Mucosa of rectum (tissue), 2 donors: ENCODE measurements around the gene CTCF.
"Not testable (repeated sequence)": the region's sequence is repeated elsewhere in the genome, so short reads cannot be mapped to it uniquely, and the experiment has no call there.

Experiments used
- H3K27ac ChIP-seq, 2 donors: one replicate each; pipeline ENCODE4 v1.7.0; 2013; ENCODE audit warnings: inconsistent platforms in 2 of 2, low read depth in 2 of 2, low read length in 2 of 2
- H3K27me3 ChIP-seq, 2 donors: one replicate each; pipeline ENCODE4 v1.7.0; 2013; ENCODE audit warnings: low read length in 2 of 2; ENCODE audit not compliant: control insufficient read depth in 2 of 2, insufficient read depth in 2 of 2
- H3K36me3 ChIP-seq, 2 donors: one replicate each; pipeline ENCODE4 v1.7.0; 2013; ENCODE audit warnings: low read length in 2 of 2; ENCODE audit not compliant: control insufficient read depth in 2 of 2, insufficient read depth in 2 of 2
- H3K4me1 ChIP-seq, 2 donors: one replicate each; pipeline ENCODE4 v1.7.0; 2013; ENCODE audit warnings: low read length in 2 of 2, mild to moderate bottlenecking in 1 of 2; ENCODE audit not compliant: control insufficient read depth in 2 of 2, insufficient read depth in 2 of 2
- H3K4me3 ChIP-seq, 2 donors: one replicate each; pipeline ENCODE4 v1.7.0; 2013; ENCODE audit warnings: low read length in 2 of 2
- H3K9ac ChIP-seq, 2 donors: one replicate each; pipeline ENCODE4 v1.7.0; 2013; ENCODE audit warnings: low read length in 2 of 2, low read depth in 1 of 2, mild to moderate bottlenecking in 1 of 2
- H3K9me3 ChIP-seq, 2 donors: one replicate each; pipeline ENCODE4 v1.7.0; 2013; ENCODE audit warnings: low read length in 2 of 2; ENCODE audit not compliant: control insufficient read depth in 2 of 2
- donor health status: healthy.
- donor health status: Normal muscosa, but diverticular disease.

Gene CTCF

DNA sequence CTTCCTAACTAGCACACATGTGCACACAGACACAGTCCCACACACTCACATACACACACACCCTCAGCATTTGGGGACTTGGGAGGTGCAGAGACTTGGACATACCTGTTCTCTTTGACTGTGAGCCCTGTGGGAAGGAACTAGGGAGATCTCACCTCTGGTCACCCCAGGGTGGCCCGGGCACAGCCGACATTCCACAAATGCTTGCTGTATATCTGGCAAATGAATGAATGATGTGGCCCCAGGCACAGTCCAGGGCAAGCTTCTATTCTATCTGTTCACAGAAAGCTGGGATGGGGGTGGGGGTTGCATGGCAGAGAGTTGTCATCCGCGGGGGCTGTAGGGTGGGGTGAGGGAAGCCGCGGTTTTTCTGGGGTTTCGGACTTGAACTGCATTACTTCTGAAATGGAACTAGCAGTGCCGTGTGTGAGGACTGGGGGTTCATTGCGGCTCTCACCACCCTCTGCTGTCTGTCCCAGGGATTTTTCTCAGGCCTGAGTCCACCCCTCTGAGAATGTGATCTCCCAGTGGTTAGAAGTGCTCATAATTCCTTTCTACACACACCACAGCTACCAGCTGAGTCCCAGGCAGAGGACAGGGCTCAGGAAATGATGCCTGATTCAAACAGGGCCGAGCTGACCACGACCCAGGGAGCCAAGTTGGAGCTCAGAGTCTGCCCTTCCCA, 37.0 kb upstream of the CTCF start:
- H3K27me3 ChIP-seq, result peaks cover 3 to 5% of the 10 kb centered on the region in 2 donors
- no peaks in the 10 kb centered on the region for H3K36me3 ChIP-seq
- H3K9me3 ChIP-seq, result peaks cover 0 to 2% of the 10 kb centered on the region in 2 donors
- H3K9ac ChIP-seq, result no peak overlapping the region
- no peak overlapping the region for H3K27ac ChIP-seq
- H3K4me3 ChIP-seq, result no peak overlapping the region
- peaks cover 12 to 19% of the 10 kb centered on the region in 2 donors for H3K4me1 ChIP-seq

GRCh38 chr16:67526149-67526791, 36.1 kb upstream of the CTCF start:
- Histone ChIP-seq H3K36me3 (no peaks in the 10 kb centered on the region), H3K9me3 (peaks cover 0 to 2% of the 10 kb centered on the region in 2 donors), H3K9ac (no peak overlapping the region), H3K4me1 (peaks cover 19 to 21% of the 10 kb centered on the region in 2 donors), H3K27ac (no peak overlapping the region), H3K27me3 (peaks cover 7 to 13% of the 10 kb centered on the region in 2 donors), H3K4me3 (no peak overlapping the region)

GRCh38 chr16:67528222-67528869, 34.0 kb upstream of the CTCF start, which contains the start of gene RIPOR1:
RIPOR1 (plus strand) TSS chr16:67528829; CDS start chr16:67538447, 9,618 bp downstream.
- Histone ChIP-seq H3K9me3 (peaks cover 0 to 2% of the 10 kb centered on the region in 2 donors), H3K4me1 (peaks cover 20 to 21% of the 10 kb centered on the region in 2 donors), H3K27me3 (peaks cover 7 to 13% of the 10 kb centered on the region in 2 donors)

DNA sequence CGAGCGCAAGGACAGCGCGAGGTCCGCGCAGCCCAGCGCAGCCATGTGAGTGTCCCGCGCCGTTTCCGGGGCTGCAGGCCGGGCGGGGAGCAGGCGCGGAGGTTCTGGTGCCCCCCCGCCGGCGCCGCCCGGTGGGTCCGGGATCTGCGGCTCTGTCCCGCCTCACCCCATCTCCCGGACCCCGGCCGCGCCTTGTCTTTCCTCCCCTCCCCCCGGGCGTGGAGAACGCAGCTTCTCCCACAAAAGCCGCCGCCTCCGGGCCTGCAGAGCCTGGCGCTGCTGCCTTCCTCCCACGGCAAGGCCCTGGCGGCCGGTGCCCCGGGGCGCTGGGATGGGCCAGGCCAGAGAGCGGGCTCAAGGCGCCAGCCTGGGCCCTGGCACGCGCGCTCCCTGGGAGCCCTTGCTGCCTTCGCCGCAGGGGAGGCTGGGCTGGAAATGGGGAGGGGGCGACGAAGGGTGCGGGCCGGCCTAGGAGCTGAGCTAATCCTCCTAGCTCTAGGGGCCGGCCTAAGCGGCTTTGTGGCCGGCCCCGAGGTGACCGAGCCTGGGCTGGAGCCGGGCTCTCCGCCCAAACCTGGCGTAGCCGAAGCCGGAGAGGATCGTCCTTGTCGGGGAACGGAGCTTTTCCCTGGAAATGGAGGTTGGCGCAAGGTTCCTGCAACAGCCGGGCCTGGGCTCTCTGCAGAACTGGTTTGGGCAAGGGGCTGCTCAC, 33.3 kb upstream of the CTCF start:
- Histone ChIP-seq H3K27me3 (peaks cover 7 to 13% of the 10 kb centered on the region in 2 donors), H3K27ac (peak overlapping the region; percentile 76 to 77), H3K9me3 (peaks cover 0 to 2% of the 10 kb centered on the region in 2 donors), H3K9ac (peak overlapping the region; percentile 70 to 73), H3K4me3 (peak overlapping the region; percentile 71 to 73), H3K36me3 (no peaks in the 10 kb centered on the region), H3K4me1 (peaks cover 20 to 21% of the 10 kb centered on the region in 2 donors)

More at GRCh38 chr16:67528222-67528869, 34.0 kb upstream of the CTCF start, which contains the start of gene RIPOR1:
- peak within 1 kb of the TSS; percentile 70 to 73 for H3K9ac ChIP-seq
- peak within 1 kb of the TSS; percentile 76 to 77 for H3K27ac ChIP-seq
- no peaks in the 10 kb centered on the region for H3K36me3 ChIP-seq
- peak within 1 kb of the TSS; percentile 71 to 73 for H3K4me3 ChIP-seq

DNA sequence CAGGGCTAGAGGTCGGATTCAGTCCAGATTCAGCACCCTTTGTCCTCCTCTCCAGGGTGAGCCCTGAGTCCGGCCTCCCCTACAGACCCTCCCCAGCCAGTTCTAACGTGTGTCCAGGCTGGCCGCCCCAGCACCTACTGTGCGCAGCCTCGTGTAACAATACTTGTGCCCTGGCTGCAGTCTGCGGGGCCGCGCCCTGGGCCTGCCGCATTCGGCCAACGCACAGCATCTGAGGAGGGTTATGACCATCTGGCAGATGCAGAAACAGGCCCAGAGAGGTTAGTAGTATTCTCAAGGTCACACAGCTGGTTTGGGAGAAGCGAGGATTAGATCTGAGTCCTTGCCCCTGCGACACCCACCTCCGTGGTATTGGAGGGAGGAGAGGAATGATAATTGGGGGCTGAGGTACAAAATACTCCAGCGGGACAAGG, 32.7 kb upstream of the CTCF start:
- Histone ChIP-seq H3K27ac (peak overlapping the region; percentile 76 to 77), H3K4me1 (peaks cover 20 to 21% of the 10 kb centered on the region in 2 donors), H3K9me3 (peaks cover 0 to 2% of the 10 kb centered on the region in 2 donors), H3K9ac (peak overlapping the region; percentile 70 to 73), H3K27me3 (peaks cover 7 to 13% of the 10 kb centered on the region in 2 donors), H3K4me3 (peak overlapping the region; percentile 71 to 73), H3K36me3 (no peaks in the 10 kb centered on the region)

DNA sequence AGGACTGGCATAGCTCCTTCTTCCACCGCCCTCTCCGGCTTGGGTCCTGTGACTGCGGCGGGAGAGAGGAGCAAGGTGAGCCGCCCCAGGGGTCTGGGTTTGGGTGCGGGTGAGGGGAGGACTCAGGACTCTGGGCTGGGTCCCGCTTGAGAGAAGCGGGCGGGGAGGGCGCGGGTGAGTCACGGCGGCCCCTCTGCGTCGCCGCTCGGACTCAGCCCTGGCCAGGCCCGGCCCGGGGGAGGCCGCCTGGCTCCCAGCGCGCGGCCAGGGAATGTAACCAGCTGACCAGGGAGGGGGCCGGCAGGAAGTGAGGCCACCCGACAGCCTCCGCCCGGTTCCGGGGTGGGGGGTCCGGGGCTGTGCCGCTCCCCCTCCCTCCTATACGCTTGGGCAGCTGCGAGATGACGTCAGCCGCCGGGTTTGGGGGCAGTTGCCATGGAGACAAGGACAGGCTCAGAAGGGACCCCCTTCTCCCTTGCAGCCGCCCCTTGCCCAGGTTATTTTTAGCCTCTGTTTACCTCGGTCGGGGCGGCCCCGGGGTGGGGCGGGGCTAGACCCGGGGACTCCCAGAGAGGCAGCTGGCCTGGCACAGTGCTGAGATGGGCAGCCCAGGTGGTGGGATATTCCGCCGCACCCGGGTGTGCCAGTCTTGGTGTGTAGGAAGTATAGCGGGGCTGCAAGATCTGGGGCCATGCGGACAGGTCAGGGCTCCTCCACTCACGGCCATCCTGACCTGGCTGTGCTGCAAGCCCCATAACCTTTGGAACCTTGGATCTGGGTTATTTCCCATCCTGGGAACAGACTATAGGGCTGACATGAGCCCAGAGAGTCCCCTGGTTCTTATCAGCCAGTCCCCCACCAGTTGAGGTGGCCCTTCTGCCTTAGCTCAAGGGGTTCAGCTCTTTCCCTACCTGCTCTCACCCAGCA, 32.0 kb upstream of the CTCF start:
- Histone ChIP-seq H3K9ac (peak overlapping the region; percentile 70 to 73), H3K27ac (peak overlapping the region; percentile 76 to 77), H3K36me3 (no peaks in the 10 kb centered on the region), H3K9me3 (no peaks in the 10 kb centered on the region), H3K4me3 (peak overlapping the region; percentile 71 to 73), H3K4me1 (peaks cover 20 to 21% of the 10 kb centered on the region in 2 donors), H3K27me3 (peaks cover 7 to 13% of the 10 kb centered on the region in 2 donors)

DNA sequence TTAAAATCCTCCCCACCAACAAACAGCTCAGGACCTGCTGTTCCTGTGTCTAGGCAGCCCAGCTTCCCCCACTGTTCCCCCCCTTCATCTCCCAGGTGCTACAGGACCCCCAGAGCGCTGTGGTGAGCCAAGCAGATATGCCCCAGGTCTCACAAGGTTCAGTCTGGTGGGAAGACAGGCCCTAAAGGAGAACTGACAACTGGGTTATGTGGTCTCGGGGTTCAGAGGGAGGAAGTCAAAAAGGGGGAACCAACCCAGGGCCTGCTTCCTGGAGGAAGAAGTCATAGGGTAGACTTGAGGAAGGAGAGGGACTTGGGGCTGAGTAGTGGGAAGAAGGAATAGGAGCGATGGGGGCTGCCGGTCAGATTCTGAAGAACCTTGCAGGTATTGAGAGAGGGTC, 31.1 kb upstream of the CTCF start:
- Histone ChIP-seq H3K36me3 (no peaks in the 10 kb centered on the region), H3K4me3 (peak overlapping the region; percentile 3 to 65), H3K27me3 (peaks cover 8 to 13% of the 10 kb centered on the region in 2 donors), H3K27ac (peak overlapping the region; percentile 76 to 77), H3K4me1 (peaks cover 20 to 21% of the 10 kb centered on the region in 2 donors), H3K9ac (peak overlapping the region; percentile 19 to 54), H3K9me3 (no peaks in the 10 kb centered on the region)

GRCh38 chr16:67533024-67533560, 29.2 kb upstream of the CTCF start:
- H3K36me3 ChIP-seq, result no peaks in the 10 kb centered on the region
- H3K27ac ChIP-seq, result no peak overlapping the region
- no peak overlapping the region for H3K4me3 ChIP-seq
- H3K4me1 ChIP-seq, result peaks cover 23 to 24% of the 10 kb centered on the region in 2 donors
- H3K9ac ChIP-seq, result no peak overlapping the region
- no peaks in the 10 kb centered on the region for H3K9me3 ChIP-seq
- H3K27me3 ChIP-seq, result peaks cover 11 to 19% of the 10 kb centered on the region in 2 donors

GRCh38 chr16:67533987-67534386, 28.3 kb upstream of the CTCF start:
- Histone ChIP-seq H3K27me3 (peaks cover 13 to 23% of the 10 kb centered on the region in 2 donors), H3K4me1 (peaks cover 25 to 30% of the 10 kb centered on the region in 2 donors)
- H3K9ac ChIP-seq, H3K9me3 ChIP-seq, H3K27ac ChIP-seq, H3K4me3 ChIP-seq, H3K36me3 ChIP-seq: not testable (repeated sequence)
